COLO829 (cell line): ENCODE data around the gene RNU6-1.
A peak's percentile ranks its signal among the peaks of the same experiment; 100 is the strongest.

Source experiments
- DNase-seq: peaks from one replicate; pipeline ENCODE4 v3.0.0; 2012; ENCODE audit warnings: low spot score

RNU6-1 gene

GRCh38 chr15:67839929-67840748, at the start of gene RNU6-1:
RNU6-1 (minus strand) TSS chr15:67840045.
- peak; percentile 85 for DNase-seq

- no peak for DNase-seq
Observed at GRCh38 chr15:67887776-67888175, 47.9 kb upstream of the RNU6-1 start.

GRCh38 chr15:67885861-67886260, 46.0 kb upstream of the RNU6-1 start:
- no peak for DNase-seq

- DNase-seq = no peak
Observed at GRCh38 chr15:67885175-67885523, 45.3 kb upstream of the RNU6-1 start.

GRCh38 chr15:67884514-67885174, 44.8 kb upstream of the RNU6-1 start:
- DNase-seq = peak; percentile 51

- no peak for DNase-seq
Observed at GRCh38 chr15:67884009-67884408, 44.2 kb upstream of the RNU6-1 start.

GRCh38 chr15:67883234-67883773, 43.5 kb upstream of the RNU6-1 start:
- no peak for DNase-seq

- peak; percentile 17 for DNase-seq
Observed at GRCh38 chr15:67882487-67883233, 42.8 kb upstream of the RNU6-1 start.

- no peak for DNase-seq
Observed at GRCh38 chr15:67880651-67881182, 40.9 kb upstream of the RNU6-1 start.

GRCh38 chr15:67879440-67880129, 39.7 kb upstream of the RNU6-1 start:
- DNase-seq = no peak

- no peak for DNase-seq
Observed at GRCh38 chr15:67878712-67879206, 38.9 kb upstream of the RNU6-1 start.

- DNase-seq = no peak
Observed at GRCh38 chr15:67873777-67874176, 33.9 kb upstream of the RNU6-1 start.

GRCh38 chr15:67870868-67871408, 31.1 kb upstream of the RNU6-1 start:
- no peak for DNase-seq

GRCh38 chr15:67869701-67870100, 29.9 kb upstream of the RNU6-1 start:
- DNase-seq = no peak

GRCh38 chr15:67865766-67866165, 25.9 kb upstream of the RNU6-1 start:
- no peak for DNase-seq

GRCh38 chr15:67865331-67865730, 25.5 kb upstream of the RNU6-1 start:
- no peak for DNase-seq

GRCh38 chr15:67863442-67863987, 23.7 kb upstream of the RNU6-1 start:
- DNase-seq = peak; percentile 62

- no peak for DNase-seq
Observed at GRCh38 chr15:67862750-67863441, 23.1 kb upstream of the RNU6-1 start.

- DNase-seq = no peak
Observed at GRCh38 chr15:67861983-67862382, 22.1 kb upstream of the RNU6-1 start.

- no peak for DNase-seq
Observed at GRCh38 chr15:67859331-67859946, 19.6 kb upstream of the RNU6-1 start.
